Cardiac atrium fibroblast (primary cell): ENCODE results near the gene OR2L3. TPM values are rescaled to one million over a fixed set of nuclear protein-coding genes. Genes with fewer than 3 reads are reported as not detected.

Experiments used
- total RNA-seq: library from RNA; depleted of rRNA; stranded (reverse); fragments of >200 nt; gene quantifications from 2 replicates; pipeline ENCODE4 v1.2.3, GENCODE V29; 2015

The OR2L3 gene
- total RNA-seq: not detected in 2 replicates

GRCh38 chr1:248046536-248046935 is at the start of gene OR2L3:
OR2L3 (plus strand) TSS chr1:248046836; CDS start chr1:248060682, 13,846 bp downstream.

GRCh38 chr1:248013229-248013710 is 33.4 kb upstream of the OR2L3 start, which contains the start of gene OR2L5:
OR2L5 (plus strand) TSS chr1:248013660; CDS start chr1:248021948, 8,288 bp downstream.

GRCh38 chr1:248029770-248030169 is 16.9 kb upstream of the OR2L3 start, which contains the start of gene OR2L2:
OR2L2 (plus strand) TSS chr1:248030070; CDS start chr1:248038268, 8,198 bp downstream.

GRCh38 chr1:248094884-248095283 is 48.2 kb downstream of the OR2L3 start, which contains the start of gene OR2L13:
OR2L13 (plus strand) TSS chr1:248095184; CDS start chr1:248099376, 4,192 bp downstream.

Other genes starting within 250 kb of the OR2L3 start
- not detected in 2 replicates for gene OR14A16, start 222.7 kb upstream of the OR2L3 start, total RNA-seq
- gene OR11L1, start 204.9 kb upstream of the OR2L3 start, total RNA-seq: not detected in 2 replicates
- 0.32 TPM in 1 of 2 replicates, not detected in the other for gene TRIM58, start 189.6 kb upstream of the OR2L3 start, total RNA-seq
- gene OR2W3, start 151.2 kb upstream of the OR2L3 start, total RNA-seq: not detected in 2 replicates
- not detected in 2 replicates for gene OR2T8, start 126.6 kb upstream of the OR2L3 start, total RNA-seq
- not detected in 2 replicates for gene OR2AJ1, start 121.9 kb upstream of the OR2L3 start, total RNA-seq
- gene OR2L8, start 98.0 kb upstream of the OR2L3 start, total RNA-seq: not detected in 2 replicates
- gene OR2AK2, start 81.6 kb upstream of the OR2L3 start, total RNA-seq: not detected in 2 replicates
- not detected in 2 replicates for gene OR2L5, start 33.2 kb upstream of the OR2L3 start, total RNA-seq
- gene OR2L2, start 16.8 kb upstream of the OR2L3 start, total RNA-seq: not detected in 2 replicates
- gene OR2L13, start 48.3 kb downstream of the OR2L3 start, total RNA-seq: not detected in 2 replicates
- gene OR2M5, start 98.3 kb downstream of the OR2L3 start, total RNA-seq: not detected in 2 replicates
- gene OR2M2, start 128.0 kb downstream of the OR2L3 start, total RNA-seq: not detected in 2 replicates
- gene OR2M3, start 150.4 kb downstream of the OR2L3 start, total RNA-seq: not detected in 2 replicates
- not detected in 2 replicates for gene OR2M4, start 184.6 kb downstream of the OR2L3 start, total RNA-seq
- not detected in 2 replicates for gene OR2T33, start 231.1 kb downstream of the OR2L3 start, total RNA-seq